ENCODE measurements around the gene NDOR1.

NDOR1 gene

DNA sequence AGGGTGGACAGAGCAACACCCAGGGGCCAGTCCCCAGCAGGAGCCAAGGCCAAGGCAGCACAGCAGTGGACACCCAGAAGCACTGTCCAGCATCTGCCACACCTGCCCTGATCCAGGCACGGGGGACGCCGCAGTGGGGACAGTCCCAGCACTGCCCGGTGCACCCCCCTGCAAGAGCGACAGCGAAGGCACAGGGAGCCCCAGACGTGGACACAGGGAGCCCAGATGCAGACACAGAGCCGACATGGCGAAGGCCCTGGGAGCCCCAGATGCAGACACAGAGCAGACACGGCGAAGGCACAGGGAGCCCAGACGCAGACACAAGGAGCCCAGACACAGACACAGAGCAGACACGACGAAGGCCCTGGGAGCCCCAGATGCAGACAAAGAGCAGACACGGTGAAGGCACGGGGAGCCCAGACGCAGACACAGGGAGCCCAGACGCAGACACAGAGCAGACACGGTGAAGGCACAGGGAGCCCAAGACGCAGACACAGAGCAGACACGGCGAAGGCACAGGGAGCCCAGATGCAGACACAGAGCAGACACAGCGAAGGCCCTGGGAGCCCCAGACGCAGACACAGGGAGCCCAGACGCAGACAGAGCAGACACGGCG, 21.4 kb upstream of the NDOR1 start:
- no peak for DNase-seq

DNA sequence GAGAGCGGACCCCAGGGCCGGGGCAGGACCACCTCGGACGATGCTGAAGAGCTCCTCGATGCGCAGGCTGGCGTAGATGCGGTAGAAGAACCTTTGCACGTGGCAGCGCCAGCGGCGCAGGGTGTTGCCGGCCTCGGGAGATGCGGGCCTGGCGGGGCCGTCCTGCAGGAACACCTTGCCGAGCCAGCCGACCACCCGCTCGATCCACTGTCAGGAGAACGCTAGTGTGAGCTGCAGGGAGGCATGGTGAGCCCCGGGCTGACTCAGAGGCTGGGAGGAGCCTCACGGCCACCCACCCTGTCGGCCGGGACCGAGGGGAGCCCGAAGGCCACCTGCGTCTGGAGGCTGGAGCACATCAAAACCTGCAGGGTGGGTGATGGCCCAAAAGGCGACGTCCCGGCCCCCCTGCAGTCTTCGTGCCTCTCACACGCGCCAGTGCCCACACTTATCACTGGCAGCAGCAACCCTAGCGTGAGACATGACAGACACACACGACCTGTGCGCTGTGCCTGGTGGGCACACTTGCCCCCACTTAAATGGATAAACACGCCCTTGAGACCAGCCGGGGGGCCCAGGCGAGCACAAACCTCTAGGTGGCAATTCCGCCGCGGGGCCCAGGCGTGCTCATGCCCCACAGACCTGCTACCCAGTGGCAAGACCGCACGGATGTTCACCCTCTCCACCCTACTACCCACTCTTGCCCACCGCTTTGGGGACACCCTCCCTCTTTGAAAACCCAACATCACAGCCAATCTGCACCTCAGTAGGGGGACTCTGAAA, 20.4 kb upstream of the NDOR1 start:
- no peak for DNase-seq

DNA sequence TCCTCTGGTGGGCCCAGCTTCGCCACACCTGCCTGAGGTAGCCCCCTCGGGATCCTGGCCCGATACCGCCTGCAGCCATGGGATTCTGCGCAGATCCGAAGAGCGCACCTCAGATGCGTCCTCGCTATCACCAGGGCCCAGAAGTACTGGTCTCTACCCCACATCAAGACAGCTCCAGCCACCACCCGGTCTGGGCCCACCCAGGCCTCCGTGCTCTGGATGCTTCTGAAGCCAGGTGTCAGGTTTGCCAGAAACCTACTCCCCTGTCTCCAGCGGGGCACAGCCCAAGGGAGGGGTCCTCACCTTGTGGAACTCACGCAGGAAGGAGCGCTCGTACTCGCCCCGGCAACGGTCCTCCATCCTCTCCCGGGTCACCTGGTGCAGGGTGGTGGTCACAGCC, 19.6 kb upstream of the NDOR1 start:
- DNase-seq, result no peak

DNA sequence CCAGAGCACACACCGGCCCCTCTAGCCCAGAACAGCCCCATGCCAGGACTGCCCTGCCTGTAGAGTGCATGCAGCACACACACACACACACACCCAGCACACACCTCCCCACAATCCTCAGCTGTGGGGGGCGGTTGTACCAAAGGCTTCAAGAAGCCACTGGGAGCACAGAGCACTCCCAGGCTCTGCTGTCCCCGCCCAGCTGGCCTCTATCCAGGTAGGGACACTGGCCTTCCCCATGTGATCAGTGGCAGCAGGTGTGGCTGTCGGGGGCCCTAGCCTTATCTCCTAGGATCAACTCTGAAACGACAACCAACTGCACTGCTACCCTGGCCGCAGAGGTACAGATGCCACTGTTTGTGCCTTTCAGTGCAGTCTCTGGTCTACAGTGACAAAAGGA, 19.1 kb upstream of the NDOR1 start:
- no peak for DNase-seq

DNA sequence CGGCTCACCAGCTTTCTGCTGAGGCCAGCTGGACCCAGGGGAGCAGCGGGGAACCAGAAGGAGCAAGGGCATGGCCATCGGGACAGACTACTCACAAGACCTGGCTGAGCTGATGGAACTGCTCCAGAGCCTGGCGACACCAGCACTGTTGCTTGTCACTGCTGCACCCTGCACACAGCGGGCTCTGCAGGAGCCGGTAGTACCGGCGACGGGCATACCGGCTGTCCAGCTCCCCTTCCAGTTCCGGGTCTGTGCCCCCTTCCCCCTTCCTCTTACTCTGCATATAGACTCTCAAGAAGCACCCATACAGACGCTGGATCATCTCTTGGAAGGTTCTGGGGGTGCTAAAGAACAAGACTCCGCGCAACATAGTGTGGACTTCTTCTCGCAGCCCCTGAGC, 18.1 kb upstream of the NDOR1 start:
- no peak for DNase-seq

DNA sequence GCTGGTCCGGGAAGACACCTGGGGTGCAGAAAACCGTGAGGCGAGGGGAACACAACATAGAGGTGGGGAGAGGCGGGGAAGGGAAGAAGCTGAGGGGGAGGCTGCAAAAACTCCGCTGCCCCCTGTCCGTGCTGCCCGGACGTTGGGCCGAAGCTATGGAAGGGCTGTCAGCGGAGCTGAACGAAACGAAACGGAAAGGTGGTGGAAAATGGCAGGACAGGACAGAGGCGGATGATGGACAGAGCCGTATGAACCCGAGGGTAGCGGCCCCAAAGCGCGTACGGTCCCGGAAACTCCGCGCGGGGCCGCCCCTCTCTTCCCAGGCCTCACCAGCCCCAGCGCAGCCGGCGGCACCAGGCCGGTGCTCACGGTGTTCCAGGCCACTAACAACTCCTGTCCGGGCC, 17.4 kb upstream of the NDOR1 start:
- no peak for DNase-seq

DNA sequence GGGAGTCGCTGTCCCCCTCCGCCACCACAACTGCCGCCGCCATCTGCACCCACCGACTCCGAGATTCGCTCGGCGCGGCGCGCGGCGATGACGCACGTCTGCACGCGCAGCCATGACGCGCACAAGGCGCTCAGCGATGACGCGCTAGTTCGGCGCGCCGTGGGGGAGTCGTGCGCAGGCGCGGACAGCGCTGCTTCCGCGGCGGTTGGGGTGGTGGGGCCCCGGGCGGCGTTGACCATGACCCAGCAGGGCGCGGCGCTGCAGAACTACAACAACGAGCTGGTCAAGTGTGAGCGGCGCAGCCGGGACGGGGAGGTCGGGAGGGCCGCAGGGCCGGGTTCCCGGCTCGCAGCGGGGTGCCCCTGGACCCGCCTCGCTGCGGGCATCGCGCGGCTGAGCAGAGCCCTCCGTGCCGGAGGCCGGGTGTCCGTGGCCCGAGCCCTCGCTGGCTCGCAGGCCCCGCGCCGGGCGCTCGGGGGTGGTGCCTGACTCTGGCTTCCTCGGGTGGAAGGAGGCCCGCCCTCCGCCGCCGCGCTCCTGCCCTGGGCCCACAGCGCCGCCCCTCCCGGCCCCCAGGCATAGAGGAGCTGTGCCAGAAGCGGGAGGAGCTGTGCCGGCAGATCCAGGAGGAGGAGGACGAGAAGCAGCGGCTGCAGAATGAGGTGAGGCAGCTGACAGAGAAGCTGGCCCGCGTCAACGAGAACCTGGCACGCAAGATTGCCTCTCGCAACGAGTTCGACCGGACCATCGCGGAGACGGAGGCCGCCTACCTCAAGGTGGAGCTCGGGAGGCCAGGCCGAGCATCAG, 16.8 kb upstream of the NDOR1 start, which contains the start of the genes ANAPC2 and SSNA1:
TSS of gene ANAPC2 (minus strand) at position 71 of the 807 bp plus-strand sequence. CDS start at position 43, 28 bp downstream.
TSS of gene SSNA1 (plus strand) at position 187 of the 807 bp plus-strand sequence. CDS start at position 238, 51 bp downstream.
- DNase-seq, result peak; percentile 91

DNA sequence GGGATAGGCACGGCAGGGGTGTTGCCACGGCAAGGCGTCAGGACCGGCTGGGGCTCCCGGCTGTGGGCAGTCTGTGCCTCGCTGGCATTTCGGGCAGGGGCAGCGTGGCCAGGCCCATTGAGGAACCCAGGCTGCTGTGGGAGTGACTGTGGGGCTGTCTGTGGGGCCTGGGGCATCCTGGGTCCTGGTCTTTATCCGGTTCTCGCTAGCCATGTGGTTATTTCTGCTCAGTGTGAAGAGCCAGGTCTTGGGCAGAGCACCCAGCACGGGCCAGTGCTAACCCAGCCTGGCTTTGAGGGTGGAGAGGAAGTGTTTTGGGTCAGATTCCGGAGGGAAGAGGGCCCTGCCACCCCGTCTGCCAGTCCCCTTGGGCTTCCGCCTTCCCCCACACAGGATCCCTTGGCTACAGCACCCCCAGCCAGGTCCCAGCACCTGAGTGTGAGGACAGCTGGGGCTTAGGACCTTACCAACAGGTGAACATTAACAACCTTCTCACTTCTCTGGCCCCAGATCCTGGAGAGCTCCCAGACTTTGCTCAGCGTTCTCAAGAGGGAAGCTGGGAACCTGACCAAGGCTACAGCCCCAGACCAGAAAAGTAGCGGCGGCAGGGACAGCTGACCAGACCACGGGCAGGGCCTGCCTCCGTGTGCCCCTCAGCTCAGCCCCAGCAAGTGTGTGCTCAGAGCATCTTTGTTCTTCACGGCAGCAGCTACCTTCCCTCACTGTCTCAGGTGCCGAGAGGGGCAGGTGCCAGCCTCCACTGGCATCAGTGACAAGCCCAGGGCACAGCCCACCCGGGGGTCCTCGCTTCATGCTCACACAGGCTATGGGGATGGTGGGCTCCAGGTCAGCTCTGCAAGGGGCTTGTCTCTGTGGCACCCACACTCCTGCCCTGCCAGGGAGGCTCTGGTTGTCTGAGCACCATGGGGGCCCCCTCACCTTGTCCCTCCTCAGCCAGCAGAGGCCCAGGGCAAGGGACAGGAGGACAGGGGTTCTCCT, 15.9 kb upstream of the NDOR1 start:
- no peak for DNase-seq

DNA sequence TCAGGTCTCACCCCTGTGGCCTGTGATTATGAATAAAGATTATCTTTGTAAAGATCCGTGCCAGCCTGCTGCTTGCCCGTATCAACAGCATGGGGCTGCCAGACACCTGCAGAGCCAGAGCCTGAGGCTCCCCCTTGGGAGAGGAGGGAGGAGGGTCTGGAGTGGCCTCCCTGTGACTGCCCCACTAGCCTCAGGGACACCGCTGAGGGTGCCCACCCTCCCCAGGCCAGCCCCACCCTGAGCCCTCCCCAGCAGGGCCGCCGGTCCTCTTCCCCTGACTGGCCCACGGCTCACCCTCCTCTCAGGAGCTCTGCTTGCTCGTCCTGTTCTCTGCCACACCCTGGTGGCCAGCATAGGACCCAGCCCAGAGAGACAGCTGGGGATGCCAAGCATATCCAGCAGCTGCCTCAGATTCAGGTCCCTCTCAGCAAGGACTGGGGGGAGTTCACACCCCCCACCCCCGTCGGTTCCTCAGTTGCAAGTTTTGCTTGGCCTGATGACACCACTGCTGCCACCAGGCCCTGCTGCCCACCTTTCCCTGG, 15.1 kb upstream of the NDOR1 start:
- no peak for DNase-seq

DNA sequence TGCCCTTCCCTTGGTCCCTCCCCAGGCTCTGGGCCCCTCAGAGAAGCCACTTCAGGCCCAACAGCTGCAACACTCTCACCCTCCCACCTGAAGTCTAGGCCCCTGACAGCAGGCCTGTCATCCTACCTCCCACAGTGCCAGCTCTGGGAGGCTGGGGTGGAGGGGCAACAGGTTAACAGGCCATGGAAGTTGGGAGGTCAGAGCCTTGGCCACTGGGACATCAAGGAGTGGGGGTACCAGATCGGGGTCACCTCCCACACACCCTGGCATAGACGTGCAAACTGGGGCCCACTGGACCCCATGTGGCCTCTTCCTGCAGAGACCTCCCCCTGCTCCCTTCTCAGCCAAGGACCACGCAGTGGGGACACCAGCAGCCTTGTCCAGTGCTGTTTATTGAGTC, 14.3 kb upstream of the NDOR1 start:
- DNase-seq, result no peak

DNA sequence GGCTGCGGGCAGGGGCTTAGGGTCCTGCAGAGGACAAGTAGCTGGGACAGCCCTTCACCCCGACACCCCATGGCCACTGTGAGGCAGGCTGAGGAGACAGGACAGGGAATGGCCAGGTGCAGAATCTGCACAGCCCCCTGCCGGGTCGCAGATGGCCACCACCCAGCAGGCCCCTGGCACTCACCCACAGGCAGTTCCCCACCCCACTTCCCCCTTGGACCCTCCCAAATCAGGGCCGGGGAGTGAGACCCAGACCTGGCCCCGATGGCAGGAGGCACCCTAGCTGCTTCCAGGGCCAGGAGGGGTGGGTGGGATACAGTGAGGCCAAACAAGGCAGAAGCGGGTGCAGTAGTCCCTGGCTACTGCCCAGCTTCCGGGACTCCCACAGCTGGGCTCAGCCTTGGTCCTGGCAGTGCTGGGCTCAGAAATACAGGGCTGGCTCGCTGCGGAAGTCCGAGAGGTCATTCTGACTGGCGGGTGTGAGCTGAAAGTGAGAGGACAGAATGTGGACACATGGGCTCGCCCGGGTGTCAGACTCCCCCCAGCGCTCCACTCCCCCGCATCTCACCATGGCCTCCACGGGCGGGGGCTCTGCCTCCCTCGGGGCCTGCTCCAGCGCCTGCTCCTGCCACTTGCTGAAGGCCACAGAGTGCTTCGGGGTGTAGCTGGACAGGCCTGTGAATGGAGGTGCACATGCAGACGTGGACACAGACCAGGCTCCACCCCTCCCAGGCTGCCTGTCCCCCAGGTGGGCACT, 13.6 kb upstream of the NDOR1 start:
- DNase-seq, result no peak

DNA sequence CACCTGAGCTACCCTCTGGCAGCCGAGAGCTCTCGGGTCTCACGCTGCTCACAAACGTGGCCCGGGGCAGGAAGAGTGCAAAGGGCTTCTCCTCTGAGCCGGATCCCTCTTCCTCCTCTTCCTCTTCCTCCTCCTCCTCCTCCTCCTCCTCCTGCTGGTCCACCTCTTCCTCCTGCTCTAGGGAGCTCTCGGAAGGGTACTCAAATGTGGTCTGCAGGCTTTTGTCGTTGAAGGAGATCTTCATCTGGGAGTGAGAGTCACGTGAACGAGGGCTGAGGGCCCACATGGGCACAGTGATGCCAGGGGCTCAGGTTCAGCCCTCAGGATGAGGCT, 13.1 kb upstream of the NDOR1 start:
- DNase-seq, result no peak

DNA sequence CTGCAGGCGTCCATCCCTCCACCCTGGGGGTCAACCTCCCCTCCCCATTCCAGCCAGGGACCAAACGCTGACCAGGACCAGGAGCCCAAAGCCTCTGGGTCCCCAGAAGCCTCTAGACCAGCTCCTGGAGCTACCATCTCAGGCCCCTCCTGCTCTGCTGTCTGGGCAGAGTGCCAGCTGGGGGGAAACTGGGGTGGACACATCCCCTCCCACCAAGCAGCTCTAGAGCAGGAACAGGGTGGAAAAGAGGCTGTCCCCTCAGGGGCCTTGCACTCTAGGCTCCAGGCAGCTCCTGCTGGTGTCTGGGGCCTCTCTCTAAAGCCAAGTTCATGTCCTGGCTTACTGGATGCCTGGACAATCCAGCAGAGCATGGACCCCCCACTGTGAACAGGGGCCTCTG, 12.6 kb upstream of the NDOR1 start:
- no peak for DNase-seq

DNA sequence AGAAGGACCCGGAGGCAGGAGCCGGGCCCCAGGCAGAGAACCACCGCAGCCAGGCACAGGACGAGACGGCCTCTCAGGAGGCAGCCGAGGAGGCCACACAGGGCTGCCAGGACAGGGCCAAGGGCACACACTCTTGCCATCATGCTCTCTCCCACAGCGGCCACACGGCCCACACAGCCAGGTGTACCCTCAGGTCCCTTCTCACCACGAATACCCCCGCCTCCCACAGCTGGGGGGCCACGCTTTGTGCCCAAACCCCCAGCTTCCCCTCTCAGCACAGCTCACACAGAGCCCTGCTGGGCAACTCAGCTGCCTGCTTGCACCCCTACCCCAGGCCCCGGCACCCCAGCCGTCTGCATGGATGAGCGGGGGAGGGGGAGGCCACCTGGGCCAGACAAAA, 11.7 kb upstream of the NDOR1 start:
- no peak for DNase-seq

DNA sequence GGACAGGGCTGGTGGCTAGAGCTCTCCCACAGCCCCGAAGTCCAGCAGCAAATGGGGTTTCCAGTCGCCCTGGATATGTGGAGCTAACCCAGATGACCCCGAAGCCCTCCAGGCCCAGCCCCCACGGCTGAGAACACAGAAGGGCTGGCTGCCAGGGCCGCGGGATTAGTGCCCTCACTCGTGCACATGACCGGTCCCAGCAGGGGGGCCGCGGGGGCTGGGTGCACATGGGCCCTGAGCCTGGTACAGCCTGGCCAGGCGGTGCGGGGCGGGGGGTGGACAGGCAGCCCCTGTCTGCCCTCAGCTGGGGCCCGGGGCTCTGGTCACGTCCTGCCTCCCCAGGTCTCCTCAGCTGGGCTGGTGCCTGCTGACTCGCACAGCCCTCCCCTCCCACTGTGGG, 11.1 kb upstream of the NDOR1 start:
- DNase-seq, result no peak

DNA sequence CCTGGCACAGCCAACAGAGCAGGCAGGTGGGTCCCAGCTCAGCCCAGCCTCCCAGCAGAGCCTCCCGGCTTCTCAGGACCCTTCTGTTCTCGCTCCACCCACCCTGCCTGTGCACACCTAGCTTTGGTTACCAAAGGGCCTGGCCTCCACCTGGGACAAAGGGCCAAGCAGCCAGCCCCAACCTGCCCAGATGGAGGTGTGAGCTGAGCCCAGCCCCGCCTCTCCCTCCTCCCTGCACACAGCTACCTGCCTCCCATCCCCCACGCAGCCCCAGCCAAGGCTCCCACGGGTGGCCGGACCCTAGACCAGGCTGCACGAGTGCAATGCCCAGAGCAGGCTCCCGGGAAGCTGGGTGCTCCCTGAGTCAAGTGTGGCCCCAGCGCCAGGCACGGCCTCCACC, 10.6 kb upstream of the NDOR1 start:
- no peak for DNase-seq

DNA sequence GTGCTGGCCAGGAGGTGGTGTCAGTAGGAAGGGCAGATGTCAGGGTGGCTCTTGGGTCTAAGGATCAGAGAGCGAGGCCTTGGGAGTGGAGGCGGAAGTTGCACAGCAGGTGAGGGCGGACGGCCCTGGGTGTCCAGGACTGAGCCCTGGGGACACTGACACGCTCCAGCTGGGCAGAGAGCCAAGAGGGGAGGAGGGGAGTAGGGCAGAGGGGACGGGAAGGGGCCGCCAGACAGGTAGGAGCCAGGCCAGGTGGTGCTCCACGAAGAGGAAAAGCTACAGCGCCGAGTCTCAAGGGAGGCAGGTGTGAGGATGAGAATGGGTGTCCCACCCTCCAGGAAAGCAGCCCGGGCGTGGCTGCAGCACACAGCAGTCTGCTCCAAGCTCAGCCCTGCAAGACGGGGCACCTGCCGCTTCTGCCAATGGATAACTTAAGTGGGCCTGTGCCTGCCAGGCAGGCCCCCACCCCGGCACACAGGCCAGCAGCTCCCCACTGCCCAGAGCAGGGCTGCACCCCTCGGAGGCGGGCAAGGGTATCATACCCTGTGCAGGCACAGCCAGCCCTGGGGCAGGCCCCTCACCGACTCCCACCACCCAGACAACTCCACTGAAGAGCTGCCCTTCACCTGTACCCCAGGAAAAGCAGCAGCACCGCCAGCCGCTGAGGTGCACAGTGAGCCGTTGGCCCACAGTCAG, 9.8 kb upstream of the NDOR1 start:
- no peak for DNase-seq

DNA sequence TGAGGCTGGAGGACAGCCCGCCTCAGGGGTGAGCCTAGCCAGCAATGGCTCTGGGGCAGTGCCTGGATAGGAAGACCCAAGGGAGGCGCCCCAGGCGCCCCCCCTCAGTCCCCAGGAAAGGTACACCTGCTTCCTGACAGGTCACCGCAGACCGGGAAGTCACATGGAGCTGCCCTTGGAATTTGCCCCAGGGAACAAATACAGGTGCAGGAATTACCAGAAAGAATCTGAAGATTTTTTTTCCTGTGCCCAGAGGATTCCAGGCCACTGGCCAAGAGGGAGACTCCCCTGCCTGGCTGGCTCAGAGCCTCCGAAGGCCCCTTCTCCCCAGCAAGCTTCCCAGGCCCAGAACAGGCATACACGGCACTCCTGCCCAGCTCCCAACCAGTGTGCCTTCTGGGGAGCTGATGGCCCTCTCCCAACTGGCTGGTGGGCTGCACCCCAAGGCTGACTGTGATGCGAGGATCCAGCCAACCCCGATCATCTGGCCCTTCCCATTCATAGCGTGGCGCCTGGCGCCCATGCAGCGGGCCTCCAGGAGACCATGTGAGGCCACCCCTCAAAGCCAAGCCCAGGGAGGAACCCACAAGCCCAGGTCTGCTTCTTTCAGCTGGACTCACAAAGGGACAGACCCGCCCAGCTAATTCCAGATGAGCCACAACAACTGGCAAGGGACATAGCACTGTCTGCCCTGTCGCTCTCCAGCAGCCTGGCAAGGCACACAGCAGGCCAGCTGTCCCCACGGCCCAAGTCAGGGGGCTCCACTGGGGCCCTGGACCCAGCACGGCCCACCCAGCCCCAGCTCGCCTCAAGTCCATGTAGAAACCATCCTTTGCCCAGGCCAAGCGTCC, 7.2 kb upstream of the NDOR1 start:
- DNase-seq, result no peak

DNA sequence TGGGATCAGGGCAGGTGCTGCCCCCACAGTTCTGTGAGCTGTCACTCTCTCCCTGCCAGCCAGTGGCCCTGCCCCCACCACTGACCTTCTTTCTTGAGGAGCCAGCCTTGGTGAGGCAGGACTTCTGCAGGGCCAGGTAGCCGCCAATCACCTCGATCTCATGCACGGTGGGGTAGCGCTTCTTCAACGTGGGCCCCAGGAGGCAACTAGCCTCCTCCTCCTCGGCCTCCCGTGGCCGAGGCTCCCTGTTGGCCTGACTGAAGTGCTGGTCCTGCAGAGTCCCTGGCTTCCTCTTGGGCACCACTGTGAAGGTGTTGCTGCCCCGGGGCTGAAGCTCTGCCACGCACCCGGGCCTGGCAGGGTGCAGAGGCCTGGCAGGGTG, 6.6 kb upstream of the NDOR1 start:
- DNase-seq, result no peak
